SU-DHL-6 (cell line): Measurements from ENCODE around the gene CTNNA2.

Experiments
- H2AFZ ChIP-seq: fragments of 200-600 bp; sonication (generic); 2 replicates; pipeline ENCODE4 v1.6.1; 2014; ENCODE audit warnings: low read depth, mild to moderate bottlenecking, moderate library complexity, mixed read lengths, antibody characterized with exemption, low read length; ENCODE audit not compliant: severe bottlenecking
- H3F3A ChIP-seq: fragments of 200-600 bp; shearing (Covaris generic); 2 replicates; pipeline ENCODE4 v1.6.0; 2016; ENCODE audit warnings: antibody characterized with exemption, mild to moderate bottlenecking; ENCODE audit not compliant: insufficient read depth
- H3K27ac ChIP-seq: fragments of 200-600 bp; sonication (generic); 2 replicates; pipeline ENCODE4 v1.5.1; 2016; ENCODE audit warnings: low read depth, mild to moderate bottlenecking, low read length, moderate library complexity, mixed read lengths
- H3K27me3 ChIP-seq: fragments of 200-600 bp; sonication (generic), shearing (Covaris generic); 2 replicates; pipeline ENCODE4 v1.6.0; 2014; ENCODE audit warnings: mild to moderate bottlenecking, low read length
- H3K36me3 ChIP-seq: fragments of 200-600 bp; sonication (generic); 2 replicates; pipeline ENCODE4 v1.6.1; 2014; ENCODE audit warnings: mild to moderate bottlenecking, low read length, mixed read lengths
- H3K4me2 ChIP-seq: fragments of 300-600, 200-600 bp; shearing (Covaris generic), sonication (generic); 2 replicates; pipeline ENCODE4 v1.6.0; 2014; ENCODE audit warnings: low read length, low read depth, mild to moderate bottlenecking; ENCODE audit not compliant: poor library complexity, severe bottlenecking
- H3K4me3 ChIP-seq: fragments of 200-600 bp; sonication (generic); 2 replicates; pipeline ENCODE4 v1.5.1; 2014; ENCODE audit warnings: antibody characterized with exemption, low read length, mild to moderate bottlenecking, mixed read lengths; ENCODE audit not compliant: insufficient read depth, poor library complexity, severe bottlenecking
- H3K79me2 ChIP-seq: fragments of 200-600 bp; sonication (generic); 2 replicates; pipeline ENCODE4 v1.6.1; 2014; ENCODE audit warnings: mild to moderate bottlenecking, low read length, moderate library complexity; ENCODE audit not compliant: insufficient read depth
- H3K9ac ChIP-seq: fragments of 200-600 bp; sonication (generic); 2 replicates; pipeline ENCODE4 v1.7.0; 2014; ENCODE audit warnings: mild to moderate bottlenecking, low read length
- H3K9me2 ChIP-seq: fragments of 200-600 bp; sonication (generic); replicated peaks from 2 replicates; pipeline ENCODE4 v1.6.1; 2014; ENCODE audit warnings: low read length; ENCODE audit not compliant: insufficient read depth
- H3K9me3 ChIP-seq: fragments of 200-600 bp; sonication (generic); 2 replicates; pipeline ENCODE4 v1.6.1; 2014; ENCODE audit warnings: low read length, mixed read lengths; ENCODE audit not compliant: insufficient read depth
- H4K20me1 ChIP-seq: fragments of 200-600 bp; sonication (generic); 2 replicates; pipeline ENCODE4 v1.6.1; 2014; ENCODE audit warnings: low read depth, mild to moderate bottlenecking, antibody characterized with exemption, low read length, moderate library complexity, mixed read lengths
- CTCF ChIP-seq: fragments of 200-600 bp; sonication (generic); IDR thresholded peaks from one replicate; pipeline ENCODE4 v1.5.1; 2017; ENCODE audit warnings: antibody characterized with exemption, mild to moderate bottlenecking, low read length, moderate library complexity; ENCODE audit not compliant: insufficient read depth, poor library complexity, severe bottlenecking
- EZH2phosphoT487 ChIP-seq: fragments of 200-600 bp; sonication (generic), shearing (Covaris generic); conservative IDR thresholded peaks from 2 replicates; pipeline ENCODE4 v1.6.1; 2018; ENCODE audit warnings: mild to moderate bottlenecking, antibody characterized with exemption, low read length, moderate library complexity, mixed read lengths

Gene CTNNA2

GRCh38 chr2:80026040-80026729 is 513.3 kb downstream of the CTNNA2 start:
- TF ChIP-seq EZH2phosphoT487 = no peak
- TF ChIP-seq CTCF = no peak
- Histone ChIP-seq H3K4me2 (no peak overlapping the region), H3K4me3 (no peak overlapping the region), H4K20me1 (no peaks in the 10 kb centered on the region), H3F3A (no peaks in the 10 kb centered on the region), H3K9ac (no peak overlapping the region), H3K9me3 (no peaks in the 10 kb centered on the region), H3K9me2 (no peaks in the 10 kb centered on the region), H3K27me3 (no peaks in the 10 kb centered on the region), H3K36me3 (no peaks in the 10 kb centered on the region), H3K79me2 (no peaks in the 10 kb centered on the region), H3K27ac (no peak overlapping the region), H2AFZ (no peak overlapping the region)

- Histone ChIP-seq H3K4me3 (no peak overlapping the region), H2AFZ (no peak overlapping the region), H3K36me3 (no peaks in the 10 kb centered on the region), H3K27ac (no peak overlapping the region), H3K4me2 (no peak overlapping the region), H3K9me3 (no peaks in the 10 kb centered on the region), H3K9me2 (no peaks in the 10 kb centered on the region), H4K20me1 (no peaks in the 10 kb centered on the region), H3K79me2 (no peaks in the 10 kb centered on the region), H3F3A (no peaks in the 10 kb centered on the region), H3K27me3 (no peaks in the 10 kb centered on the region), H3K9ac (no peak overlapping the region)
- TF ChIP-seq EZH2phosphoT487 = no peak
- no peak for TF ChIP-seq CTCF
Observed at GRCh38 chr2:80028051-80028450, 515.2 kb downstream of the CTNNA2 start.

GRCh38 chr2:80028584-80028983 is 515.7 kb downstream of the CTNNA2 start:
- no peak overlapping the region for H3K27ac ChIP-seq
- H3K9ac ChIP-seq = no peak overlapping the region
- no peaks in the 10 kb centered on the region for H3F3A ChIP-seq
- H3K79me2 ChIP-seq = no peaks in the 10 kb centered on the region
- no peak overlapping the region for H3K4me2 ChIP-seq
- no peaks in the 10 kb centered on the region for H3K9me2 ChIP-seq
- H3K36me3 ChIP-seq = no peaks in the 10 kb centered on the region
- H2AFZ ChIP-seq = no peak overlapping the region
- no peaks in the 10 kb centered on the region for H4K20me1 ChIP-seq
- no peak for TF ChIP-seq EZH2phosphoT487
- TF ChIP-seq CTCF = no peak
- no peaks in the 10 kb centered on the region for H3K27me3 ChIP-seq
- no peak overlapping the region for H3K4me3 ChIP-seq
- no peaks in the 10 kb centered on the region for H3K9me3 ChIP-seq
